HepG2 (cell line): ENCODE data around the gene TEKTIP1. TPM values are rescaled to one million over a fixed set of nuclear protein-coding genes. Genes with fewer than 3 reads are reported as not detected.

ENCODE experiments used
- ATAC-seq: fragments of 200-7000 bp; cut with Tn5 transposase; 3 replicates; pipeline ENCODE4 v1.9.1; 2020; ENCODE audit warnings: mild to moderate bottlenecking, moderate library complexity
- BruUV-seq: library from RNA; stranded (reverse); fragments of 400-500 nt; replicated peaks from 2 replicates; lab custom pipeline; 2021; lab: Mats Ljungman, UMichigan
- CTCF ChIA-PET: fragments of 300-600 bp; formaldehyde crosslinking; extraction: SDS; loops from one replicate; lab custom pipeline; 2021; ENCODE audit warnings: low total read pairs, inconsistent platforms, low intra/inter-chr PET ratio; lab: Yijun Ruan, JAX
- POLR2A ChIA-PET: fragments of 350-600 bp; sonication (Branson Sonifier 250); formaldehyde crosslinking; loops from one replicate; lab custom pipeline; 2020; ENCODE audit warnings: antibody characterized with exemption, inconsistent platforms; lab: Yijun Ruan, JAX
- DNase-seq: peaks from one replicate; pipeline ENCODE4 v3.0.0-alpha.2; 2015; ENCODE audit warnings: low spot score
- FAIRE-seq: peaks from 3 replicates; lab custom pipeline; 2011; peaks lifted over from hg19 to GRCh38; lab: Jason Lieb, UNC
- H2AFZ ChIP-seq: one replicate; pipeline ENCODE4 v1.6.1; 2011; ENCODE audit warnings: low read length, inconsistent platforms
- H3K27ac ChIP-seq: fragments of 300-600 bp; 3 replicates; pipeline ENCODE4 v1.8.0; 2011; ENCODE audit warnings: mixed run types, mild to moderate bottlenecking, mixed read lengths, low read length, inconsistent platforms; ENCODE audit not compliant: insufficient read depth; ENCODE audit errors: extremely low read length
- H3K27me3 ChIP-seq, 2 experiments: fragments of 200-600 bp in 1 of 2; 2 replicates in 1 of 2; 3 replicates in 1 of 2; pipeline versions ENCODE4 v1.6.0 to v1.8.0; 2011; ENCODE audit warnings: low read length in 2 of 2, mild to moderate bottlenecking in 2 of 2, moderate library complexity in 2 of 2, inconsistent platforms in 1 of 2; ENCODE audit not compliant: insufficient read depth in 2 of 2, control insufficient read depth in 1 of 2
- H3K36me3 ChIP-seq, 2 experiments: fragments of 200-600 bp in 1 of 2; replicated peaks in 1 of 2; 2 replicates in 1 of 2; 3 replicates in 1 of 2; pipeline versions ENCODE4 v1.5.1 to v1.8.0; 2011; ENCODE audit warnings: low read length in 2 of 2, inconsistent platforms in 1 of 2; ENCODE audit not compliant: insufficient read depth in 2 of 2, control insufficient read depth in 1 of 2
- H3K4me1 ChIP-seq: 2 replicates; pipeline ENCODE4 v1.5.1; 2012; ENCODE audit warnings: low read length, inconsistent platforms; ENCODE audit not compliant: insufficient read depth
- H3K4me2 ChIP-seq: 2 replicates; pipeline ENCODE4 v1.6.0; 2011; ENCODE audit warnings: low read depth, low read length, inconsistent platforms
- H3K4me3 ChIP-seq, 3 experiments: fragments of 200-600 bp in 1 of 3; sonication (generic), shearing (Covaris generic) in 1 of 3; replicated peaks in 1 of 3; 2 replicates each; pipeline ENCODE4 v1.5.1; 2011 to 2016; ENCODE audit warnings: low read length in 3 of 3, inconsistent platforms in 2 of 3, low read depth in 2 of 3, mild to moderate bottlenecking in 2 of 3, control low read depth in 1 of 3, mixed read lengths in 1 of 3; ENCODE audit not compliant: insufficient read depth in 1 of 3
- H3K79me2 ChIP-seq: one replicate; pipeline ENCODE4 v1.6.1; 2011; ENCODE audit warnings: low read length, inconsistent platforms; ENCODE audit not compliant: insufficient read depth
- H3K9ac ChIP-seq: 2 replicates; pipeline ENCODE4 v1.6.0; 2011; ENCODE audit warnings: mild to moderate bottlenecking, low read depth, low read length, inconsistent platforms; ENCODE audit not compliant: insufficient read depth
- H3K9me3 ChIP-seq: 2 replicates; pipeline ENCODE4 v1.5.1; 2012; ENCODE audit warnings: mild to moderate bottlenecking, low read length
- H4K20me1 ChIP-seq: 2 replicates; pipeline ENCODE4 v1.6.0; 2011; ENCODE audit warnings: inconsistent platforms, mild to moderate bottlenecking, low read length, moderate library complexity; ENCODE audit not compliant: insufficient read depth
- CREB1 ChIP-seq, 2 experiments: fragments of 450-650 bp in 1 of 2; IDR thresholded peaks; 2 replicates each; pipeline ENCODE4 v1.6.1; 2016 to 2017; ENCODE audit warnings: control low read depth in 1 of 2, mild to moderate bottlenecking in 1 of 2, missing compliant biosample characterization in 1 of 2, missing genetic modification characterization in 1 of 2
- FOXA3 ChIP-seq: IDR thresholded peaks from 2 replicates; pipeline ENCODE4 v1.6.1; 2016; ENCODE audit warnings: missing genetic modification reagents, missing compliant biosample characterization
- HDAC1 ChIP-seq: sonication (generic); formaldehyde crosslinking; IDR thresholded peaks from 2 replicates; pipeline ENCODE4 v1.5.1; 2020; ENCODE audit warnings: mild to moderate bottlenecking, missing genetic modification reagents
- HNRNPUL1 ChIP-seq: fragments of 200-400 bp; formaldehyde crosslinking; IDR thresholded peaks from 2 replicates; pipeline ENCODE4 v1.6.1; 2017; ENCODE audit warnings: low read depth, mild to moderate bottlenecking, low read length, moderate library complexity
- MAFF ChIP-seq: IDR thresholded peaks from 2 replicates; pipeline ENCODE4 v1.6.1; 2011; ENCODE audit warnings: low read depth, low read length, improper control_type of control experiment
- MXD4 ChIP-seq: IDR thresholded peaks from 2 replicates; pipeline ENCODE4 v1.6.1; 2016; ENCODE audit warnings: mild to moderate bottlenecking, missing biosample characterization, missing genetic modification reagents
- NFRKB ChIP-seq: fragments of 450-650 bp; IDR thresholded peaks from 2 replicates; pipeline ENCODE4 v1.6.1; 2017
- SMAD1 ChIP-seq: sonication (generic); formaldehyde crosslinking; IDR thresholded peaks from 2 replicates; pipeline ENCODE4 v1.4.0; 2020; ENCODE audit warnings: missing genetic modification reagents, low read depth, mild to moderate bottlenecking, borderline replicate concordance
- SP5 ChIP-seq: IDR thresholded peaks from 2 replicates; pipeline ENCODE4 v1.6.1; 2016; ENCODE audit warnings: low read depth, borderline replicate concordance
- STAG1 ChIP-seq: sonication (generic); formaldehyde crosslinking; IDR thresholded peaks from 2 replicates; pipeline ENCODE4 v1.4.0; 2020; ENCODE audit warnings: missing genetic modification reagents
- ZNF556 ChIP-seq: sonication (generic); formaldehyde crosslinking; IDR thresholded peaks from 2 replicates; pipeline ENCODE4 v1.4.0; 2020; ENCODE audit warnings: mild to moderate bottlenecking, missing genetic modification reagents, borderline replicate concordance
- ZNF557 ChIP-seq: sonication (generic); formaldehyde crosslinking; IDR thresholded peaks from 2 replicates; pipeline ENCODE4 v1.4.0; 2020; ENCODE audit warnings: missing genetic modification reagents
- ZNF605 ChIP-seq: sonication (generic); formaldehyde crosslinking; IDR thresholded peaks from 2 replicates; pipeline ENCODE4 v1.8.0; 2022; ENCODE audit warnings: mild to moderate bottlenecking, missing genetic modification reagents
- ZNF703 ChIP-seq: sonication (generic); formaldehyde crosslinking; IDR thresholded peaks from 2 replicates; pipeline ENCODE4 v1.5.1; 2020; ENCODE audit warnings: missing genetic modification reagents, mild to moderate bottlenecking, moderate library complexity, borderline replicate concordance
- ZNF780A ChIP-seq: sonication (generic); formaldehyde crosslinking; IDR thresholded peaks from 2 replicates; pipeline ENCODE4 v1.8.0; 2022; ENCODE audit warnings: mild to moderate bottlenecking, missing genetic modification reagents, moderate library complexity
- WGBS: methylation state at CpG from one replicate; pipeline ENCODE4 v1.1.6; 2017; ENCODE audit warnings: low lambda C conversion rate; 5-methylcytosine and 5-hydroxymethylcytosine counted together
- in situ Hi-C: cut with HindIII; loops from 2 replicates; pipeline ENCODE4 v1.10.0; 2017; ENCODE audit warnings: low pct_unique_long_range_greater_than_20kb; ENCODE audit not compliant: extremely low pct_ligation_motif_present
- intact Hi-C: fragments of 100-400 bp; cut with micrococcal nuclease; formaldehyde crosslinking; loops from one replicate; pipeline ENCODE4 v1.10.0; 2022; ENCODE audit not compliant: unreplicated experiment
- polyA plus RNA-seq, 8 experiments: library from polyadenylated mRNA; depleted of rRNA in 3 of 8; stranded (reverse) in 7 of 8; unstranded in 1 of 8; fragments of >200 nt; fragmentation: Illumina TruSeq in 4 of 8; extraction: Trizol in 4 of 8; gene quantifications; 2 replicates each; pipeline versions ENCODE4 v1.2.1 to v1.2.3, GENCODE V29; 2011 to 2016; ENCODE audit warnings: low read depth in 4 of 8, missing spikeins in 1 of 8, mixed read lengths in 1 of 8; ENCODE audit not compliant: insufficient read depth in 1 of 8
- total RNA-seq, 5 experiments: library from RNA; depleted of rRNA; stranded (reverse); fragments of >200 nt; fragmentation: Illumina TruSeq; extraction: Trizol; gene quantifications; 2 replicates each; pipeline ENCODE4 v1.2.3, GENCODE V29; 2016; ENCODE audit warnings: low read depth in 1 of 5
- TF ChIP-seq, protein P1 (sequence below): sonication (generic); formaldehyde crosslinking; IDR thresholded peaks from 2 replicates; pipeline ENCODE4 v1.5.1; 2020; ENCODE audit warnings: mild to moderate bottlenecking, moderate library complexity, missing genetic modification reagents
- TF ChIP-seq, protein P2 (sequence below): sonication (generic); formaldehyde crosslinking; IDR thresholded peaks from 2 replicates; pipeline ENCODE4 v1.5.0; 2020; ENCODE audit warnings: mild to moderate bottlenecking, low read depth, missing genetic modification reagents, borderline replicate concordance
- TF ChIP-seq, protein P3 (sequence below): sonication (generic); formaldehyde crosslinking; conservative IDR thresholded peaks from 2 replicates; pipeline ENCODE4 v1.8.0; 2022; ENCODE audit warnings: missing genetic modification reagents
- TF ChIP-seq, protein P4 (sequence below): sonication (generic); formaldehyde crosslinking; IDR thresholded peaks from 2 replicates; pipeline ENCODE4 v1.9.0; 2021; ENCODE audit warnings: missing genetic modification reagents, mild to moderate bottlenecking, borderline replicate concordance

TEKTIP1 gene
- total and polyA plus RNA-seq, 2 of the 13 experiments (the other 11 are each of a cell fraction or from before 2014, with no cell fraction given) = not detected

DNA sequence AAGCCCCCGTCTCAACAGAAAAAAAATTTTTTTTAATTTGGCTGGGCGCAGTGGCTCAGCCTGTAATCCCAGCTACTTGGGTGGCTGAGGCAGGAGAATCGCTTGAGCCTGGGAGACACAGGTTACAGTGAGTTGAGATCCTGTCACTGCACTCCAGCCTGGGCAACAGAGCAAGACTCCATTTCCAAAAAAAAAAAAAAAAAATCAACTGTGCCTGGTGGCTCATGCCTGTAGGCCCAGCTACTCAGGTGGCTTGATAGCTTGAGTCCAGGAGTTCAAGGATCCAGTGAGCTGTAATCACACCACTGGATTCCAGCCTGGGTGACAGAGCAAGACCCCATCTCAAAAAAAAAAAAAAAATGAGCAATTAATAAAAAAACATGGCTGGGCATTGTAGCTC is 37.2 kb upstream of the TEKTIP1 start (continued):
- TF ChIP-seq ZNF557 (CRISPR knock-in tag) (no peak), ZNF605 (CRISPR knock-in tag) (no peak)
- TF ChIP-seq, all 625 proteins: peak for 2

DNA sequence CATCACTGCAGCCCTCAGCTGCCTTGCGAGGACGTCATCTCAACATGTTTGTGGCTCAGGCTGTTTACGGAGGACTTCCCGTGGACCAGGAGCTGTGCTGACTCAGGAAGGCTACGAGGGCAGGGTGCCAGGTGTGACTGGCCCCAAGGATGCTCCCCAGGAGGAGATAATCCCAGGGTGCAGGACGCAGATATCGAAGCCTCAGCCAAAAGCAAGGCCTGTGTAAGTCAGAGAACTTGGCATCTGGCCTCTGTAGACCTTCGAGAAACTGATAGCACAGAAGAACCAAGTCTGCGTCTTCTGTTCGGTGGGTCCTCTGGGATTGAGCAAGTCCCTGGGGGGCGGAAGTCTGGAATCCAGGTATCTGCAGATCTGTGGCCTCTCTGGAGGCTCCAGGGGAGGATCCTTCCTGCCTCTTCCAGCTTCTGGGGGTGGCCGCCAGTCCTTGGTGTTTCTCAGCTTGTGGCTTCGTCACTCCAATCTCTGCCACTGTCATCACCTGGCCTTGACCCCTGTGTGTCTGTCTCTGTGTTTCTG is 35.9 kb upstream of the TEKTIP1 start:
- peak overlapping the region in 2 of 3 experiments; percentile 15 to 49; a peak in 4 of 6 replicates for H3K4me3 ChIP-seq
- no peaks in the 10 kb centered on the region for H3K9me3 ChIP-seq
- FAIRE-seq (no peak), DNase-seq (no peak), ATAC-seq (no peak)
- no peaks in the 10 kb centered on the region; the same call in 1 of the 2 replicates for H4K20me1 ChIP-seq
- WGBS = 21% methylated on average over 10 of the region's 13 CpGs
- H3K36me3 ChIP-seq = no peaks in the 10 kb centered on the region
- ChIA-PET POLR2A (no interaction called here), CTCF (no interaction called here)
- intact Hi-C loops (no loop called here), in situ Hi-C loops (no loop called here)
- peaks cover 70% of the 10 kb centered on the region for H3K4me1 ChIP-seq
- no peaks in the 10 kb centered on the region; a peak in 1 of 5 replicates for H3K27me3 ChIP-seq
- H3K79me2 ChIP-seq = peaks cover 33% of the 10 kb centered on the region
- H3K27ac ChIP-seq = no peak overlapping the region
- H2AFZ ChIP-seq = no peak overlapping the region
- peak overlapping the region; percentile 70 for H3K4me2 ChIP-seq
- H3K9ac ChIP-seq = no peak overlapping the region
- BruUV-seq = no TSS peak
- TF ChIP-seq MXD4 (CRISPR knock-in tag) = no peak
- TF ChIP-seq, protein P1, sequence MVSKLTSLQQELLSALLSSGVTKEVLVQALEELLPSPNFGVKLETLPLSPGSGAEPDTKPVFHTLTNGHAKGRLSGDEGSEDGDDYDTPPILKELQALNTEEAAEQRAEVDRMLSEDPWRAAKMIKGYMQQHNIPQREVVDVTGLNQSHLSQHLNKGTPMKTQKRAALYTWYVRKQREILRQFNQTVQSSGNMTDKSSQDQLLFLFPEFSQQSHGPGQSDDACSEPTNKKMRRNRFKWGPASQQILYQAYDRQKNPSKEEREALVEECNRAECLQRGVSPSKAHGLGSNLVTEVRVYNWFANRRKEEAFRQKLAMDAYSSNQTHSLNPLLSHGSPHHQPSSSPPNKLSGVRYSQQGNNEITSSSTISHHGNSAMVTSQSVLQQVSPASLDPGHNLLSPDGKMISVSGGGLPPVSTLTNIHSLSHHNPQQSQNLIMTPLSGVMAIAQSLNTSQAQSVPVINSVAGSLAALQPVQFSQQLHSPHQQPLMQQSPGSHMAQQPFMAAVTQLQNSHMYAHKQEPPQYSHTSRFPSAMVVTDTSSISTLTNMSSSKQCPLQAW (CRISPR knock-in tag) = no peak
- no peak for TF ChIP-seq ZNF703
- TF ChIP-seq, protein P2, sequence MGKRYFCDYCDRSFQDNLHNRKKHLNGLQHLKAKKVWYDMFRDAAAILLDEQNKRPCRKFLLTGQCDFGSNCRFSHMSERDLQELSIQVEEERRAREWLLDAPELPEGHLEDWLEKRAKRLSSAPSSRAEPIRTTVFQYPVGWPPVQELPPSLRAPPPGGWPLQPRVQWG (CRISPR knock-in tag) = no peak
- no peak for TF ChIP-seq SMAD1 (CRISPR knock-in tag)
- TF ChIP-seq HNRNPUL1 = no peak
- peak; percentile 69 for TF ChIP-seq MAFF
- TF ChIP-seq FOXA3 = peak; percentile 22; the same call in 1 of the 2 replicates
- 0 out of 2 replicates have a peak, but pooled peaks have one; percentile 13 for TF ChIP-seq CREB1 (IDR thresholded peaks at IDR 0.05)
- TF ChIP-seq CREB1 (CRISPR knock-in tag; IDR thresholded peaks at IDR 0.05) = no peak
- no peak for TF ChIP-seq ZNF556 (CRISPR knock-in tag)
- TF ChIP-seq SP5 (CRISPR knock-in tag) = no peak
- TF ChIP-seq, protein P3, sequence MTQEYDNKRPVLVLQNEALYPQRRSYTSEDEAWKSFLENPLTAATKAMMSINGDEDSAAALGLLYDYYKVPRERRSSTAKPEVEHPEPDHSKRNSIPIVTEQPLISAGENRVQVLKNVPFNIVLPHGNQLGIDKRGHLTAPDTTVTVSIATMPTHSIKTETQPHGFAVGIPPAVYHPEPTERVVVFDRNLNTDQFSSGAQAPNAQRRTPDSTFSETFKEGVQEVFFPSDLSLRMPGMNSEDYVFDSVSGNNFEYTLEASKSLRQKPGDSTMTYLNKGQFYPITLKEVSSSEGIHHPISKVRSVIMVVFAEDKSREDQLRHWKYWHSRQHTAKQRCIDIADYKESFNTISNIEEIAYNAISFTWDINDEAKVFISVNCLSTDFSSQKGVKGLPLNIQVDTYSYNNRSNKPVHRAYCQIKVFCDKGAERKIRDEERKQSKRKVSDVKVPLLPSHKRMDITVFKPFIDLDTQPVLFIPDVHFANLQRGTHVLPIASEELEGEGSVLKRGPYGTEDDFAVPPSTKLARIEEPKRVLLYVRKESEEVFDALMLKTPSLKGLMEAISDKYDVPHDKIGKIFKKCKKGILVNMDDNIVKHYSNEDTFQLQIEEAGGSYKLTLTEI (CRISPR knock-in tag) = no peak
- TF ChIP-seq STAG1 (CRISPR knock-in tag) = no peak
- TF ChIP-seq NFRKB = no peak
- no peak for TF ChIP-seq ZNF780A (CRISPR knock-in tag)
- TF ChIP-seq, protein P4, sequence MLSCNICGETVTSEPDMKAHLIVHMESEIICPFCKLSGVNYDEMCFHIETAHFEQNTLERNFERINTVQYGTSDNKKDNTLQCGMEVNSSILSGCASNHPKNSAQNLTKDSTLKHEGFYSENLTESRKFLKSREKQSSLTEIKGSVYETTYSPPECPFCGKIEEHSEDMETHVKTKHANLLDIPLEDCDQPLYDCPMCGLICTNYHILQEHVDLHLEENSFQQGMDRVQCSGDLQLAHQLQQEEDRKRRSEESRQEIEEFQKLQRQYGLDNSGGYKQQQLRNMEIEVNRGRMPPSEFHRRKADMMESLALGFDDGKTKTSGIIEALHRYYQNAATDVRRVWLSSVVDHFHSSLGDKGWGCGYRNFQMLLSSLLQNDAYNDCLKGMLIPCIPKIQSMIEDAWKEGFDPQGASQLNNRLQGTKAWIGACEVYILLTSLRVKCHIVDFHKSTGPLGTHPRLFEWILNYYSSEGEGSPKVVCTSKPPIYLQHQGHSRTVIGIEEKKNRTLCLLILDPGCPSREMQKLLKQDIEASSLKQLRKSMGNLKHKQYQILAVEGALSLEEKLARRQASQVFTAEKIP (CRISPR knock-in tag) = no peak
- TF ChIP-seq HDAC1 (CRISPR knock-in tag) = no peak
